ENCODE measurements around the gene AMN. TPM values are rescaled to one million over a fixed set of nuclear protein-coding genes. Genes with fewer than 3 reads are reported as not detected.

The AMN gene
- total RNA-seq, 3 donors from 2014 or later, result 128 to 486 (median 198) TPM

DNA sequence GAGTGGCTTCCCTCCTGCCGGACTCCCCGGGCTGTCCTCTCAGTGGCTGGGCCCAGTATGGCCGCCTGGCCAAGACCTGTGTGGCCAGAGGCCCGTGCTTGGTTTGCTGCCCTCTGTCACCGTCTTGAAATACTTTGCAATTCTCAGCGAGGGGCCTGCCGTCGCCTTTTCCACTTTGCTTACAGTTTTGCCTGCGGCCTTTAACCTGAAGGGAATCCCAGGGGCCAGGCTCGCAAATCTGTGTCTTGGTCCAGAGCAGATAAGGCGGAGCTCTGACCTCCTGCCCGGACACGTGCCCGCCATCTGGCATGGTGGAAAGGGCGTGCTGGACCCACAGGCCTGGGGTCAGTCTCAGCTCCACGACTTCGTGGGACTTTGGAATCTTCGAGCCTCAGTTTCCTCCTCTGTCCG lies 10.9 kb upstream of the AMN start:
- TF ChIP-seq CTCF (IDR thresholded peaks at IDR 0.05), result no peak
- DNase-seq (peak in 2 of 3 donors; percentile 17 to 36), ATAC-seq (no peak)
- H3K4me1 ChIP-seq (ENCODE audit: low read depth), result no peaks in the 10 kb centered on the region
- H3K36me3 ChIP-seq (ENCODE audit: low read depth), result no peaks in the 10 kb centered on the region
- no peak overlapping the region for H3K4me3 ChIP-seq
- H3K9me3 ChIP-seq, result no peaks in the 10 kb centered on the region
- intact Hi-C loops (cut with DNase I, micrococcal nuclease), result loop anchor here in 1 of 2 donors (10.0 kb wide), 1 partner anchor 137 kb away; the partner anchor contains the start of gene TRAF3

GRCh38 chr14:102911991-102912761 lies 10.3 kb upstream of the AMN start:
- DNase-seq, result peak in 2 of 3 donors; percentile 22 to 46
- Histone ChIP-seq H3K4me3 (no peak overlapping the region), H3K9me3 (no peaks in the 10 kb centered on the region), H3K36me3 (ENCODE audit: low read depth) (no peaks in the 10 kb centered on the region), H3K4me1 (ENCODE audit: low read depth) (no peaks in the 10 kb centered on the region)
- intact Hi-C loops (cut with DNase I, micrococcal nuclease), result loop anchor here in 1 of 2 donors (10.0 kb wide), 1 partner anchor 137 kb away; the partner anchor contains the start of gene TRAF3
- no peak for TF ChIP-seq CTCF (IDR thresholded peaks at IDR 0.05)
- ATAC-seq, result no peak

DNA sequence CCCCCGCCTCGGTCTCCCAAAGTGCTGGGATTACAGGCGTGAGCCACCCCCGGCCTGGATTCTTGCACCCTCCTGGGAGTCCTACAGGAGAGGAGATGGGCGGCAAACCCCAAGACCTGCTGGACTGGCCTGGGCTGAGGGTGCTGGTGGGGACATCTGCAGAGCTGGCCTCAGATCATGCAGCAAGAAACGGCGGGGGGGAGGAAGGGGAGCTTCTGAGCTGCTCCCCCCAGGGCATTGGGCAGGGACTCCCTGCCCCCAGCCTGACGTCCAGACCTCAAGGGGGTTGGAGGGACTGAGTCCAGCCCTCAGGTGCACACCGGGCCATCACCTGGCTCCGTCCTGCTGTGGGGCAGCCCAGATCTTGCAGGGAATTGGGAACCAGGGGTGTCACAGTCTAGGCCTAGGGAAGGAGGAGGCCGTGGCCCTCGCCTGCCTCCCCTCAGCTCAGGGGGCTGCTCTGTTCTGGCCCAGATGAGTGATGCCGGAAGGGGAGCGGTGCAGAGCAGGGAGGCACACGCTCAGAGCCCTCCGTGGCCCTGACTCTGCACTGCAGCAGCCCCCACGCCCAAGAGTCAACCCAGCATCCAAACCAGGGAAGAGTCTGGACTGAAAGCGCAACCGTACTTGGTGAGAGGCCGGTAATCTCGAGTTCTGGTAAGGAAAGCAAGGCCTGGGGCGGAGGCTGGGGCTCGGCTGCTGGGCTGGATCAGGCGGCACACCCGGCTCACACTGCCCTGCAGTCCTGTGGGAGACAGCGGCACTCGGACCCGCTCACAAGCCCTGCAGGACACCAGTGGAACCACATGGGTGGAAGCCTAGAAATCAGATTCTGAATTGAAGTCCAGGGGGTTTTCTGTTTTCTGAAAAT lies 8.9 kb upstream of the AMN start:
- no peak for TF ChIP-seq CTCF (IDR thresholded peaks at IDR 0.05)
- Histone ChIP-seq H3K9me3 (no peaks in the 10 kb centered on the region), H3K4me3 (no peak overlapping the region), H3K36me3 (ENCODE audit: low read depth) (no peaks in the 10 kb centered on the region), H3K4me1 (ENCODE audit: low read depth) (no peaks in the 10 kb centered on the region)
- DNase-seq (peak in 2 of 3 donors; percentile 19 to 31), ATAC-seq (no peak)
- intact Hi-C loops (cut with DNase I, micrococcal nuclease), result loop anchor here in 1 of 2 donors (10.0 kb wide), 1 partner anchor 139 kb away; the partner anchor contains the start of gene TRAF3

GRCh38 chr14:102914474-102915291 lies 7.8 kb upstream of the AMN start:
- no peak overlapping the region for H3K4me3 ChIP-seq
- no peak for ATAC-seq

More at GRCh38 chr14:102914474-102915291, 7.8 kb upstream of the AMN start:
- no peak for TF ChIP-seq CTCF (IDR thresholded peaks at IDR 0.05)
- Histone ChIP-seq H3K36me3 (ENCODE audit: low read depth) (no peaks in the 10 kb centered on the region), H3K9me3 (no peaks in the 10 kb centered on the region), H3K4me1 (ENCODE audit: low read depth) (no peaks in the 10 kb centered on the region)
- DNase-seq, result peak in 2 of 3 donors; percentile 24 to 43
- intact Hi-C loops (cut with DNase I, micrococcal nuclease), result loop anchor here in 1 of 2 donors (10.0 kb wide), 1 partner anchor 140 kb away; the partner anchor contains the start of gene TRAF3
